Measurements from ENCODE around the gene MYLK.
A peak's percentile ranks its signal among the peaks of the same experiment; 100 is the strongest.
"Not testable (repeated sequence)": the region's sequence is repeated elsewhere in the genome, so short reads cannot be mapped to it uniquely, and the experiment has no call there.

The MYLK gene

GRCh38 chr3:123706871-123707270, 177.3 kb downstream of the MYLK start:
- Histone ChIP-seq H3K4me3 (ENCODE audit: severe bottlenecking) (no peak overlapping the region), H3K36me3 (ENCODE audit: low read depth) (no peaks in the 10 kb centered on the region), H3K27me3 (ENCODE audit: insufficient read depth, poor library complexity, severe bottlenecking) (no peaks in the 10 kb centered on the region), H3K27ac (ENCODE audit: poor library complexity, severe bottlenecking) (no peak overlapping the region), H3K9me3 (ENCODE audit: severe bottlenecking) (no peaks in the 10 kb centered on the region), H3K4me1 (ENCODE audit: insufficient read depth, poor library complexity, severe bottlenecking) (no peaks in the 10 kb centered on the region)
- DNase-seq (ENCODE audit: low spot score), result no peak
- TF ChIP-seq CTCF (IDR thresholded peaks at IDR 0.05; ENCODE audit: poor library complexity, severe bottlenecking), result no peak
- no peak for ATAC-seq (ENCODE audit: low read depth)

DNA sequence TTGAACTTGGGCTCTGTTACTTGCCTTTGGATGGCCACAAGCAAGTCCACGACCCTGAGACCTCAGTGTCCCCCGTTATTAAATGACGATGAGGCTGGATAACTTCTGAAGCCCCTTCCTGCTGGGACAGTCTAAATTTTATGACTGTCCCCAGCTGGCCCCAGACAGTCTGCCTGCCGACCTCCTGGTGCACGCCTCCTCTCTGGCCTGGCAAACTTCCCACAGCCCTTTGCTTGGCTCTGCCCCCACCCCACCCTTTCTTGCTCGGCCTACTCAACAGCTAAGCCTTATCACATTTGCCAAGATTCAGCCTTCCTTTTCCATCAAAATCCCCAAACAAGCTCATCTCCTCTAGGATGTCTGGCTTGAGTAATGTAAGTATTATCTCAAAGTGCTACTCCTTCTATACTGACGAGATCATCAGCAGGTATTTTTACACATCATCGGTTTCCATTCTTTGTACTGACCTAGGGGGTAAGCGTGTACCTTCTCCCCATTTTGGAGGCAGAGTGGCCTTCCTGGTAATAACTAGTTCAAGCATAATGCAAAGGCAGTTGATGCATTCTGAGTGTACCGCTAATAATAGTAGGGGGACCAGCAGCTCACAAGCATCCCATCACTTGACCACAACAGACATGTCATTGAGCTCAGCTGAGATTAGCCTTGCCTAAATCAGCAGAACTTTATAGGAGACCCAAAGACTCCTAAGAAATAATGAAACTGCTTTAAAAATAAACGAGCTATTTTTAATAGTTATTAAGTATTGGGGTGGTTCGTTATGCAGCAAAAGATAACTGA, 178.4 kb downstream of the MYLK start:
- H3K36me3 ChIP-seq (ENCODE audit: low read depth), result no peaks in the 10 kb centered on the region
- no peaks in the 10 kb centered on the region for H3K9me3 ChIP-seq (ENCODE audit: severe bottlenecking)
- no peak for ATAC-seq (ENCODE audit: low read depth)
- DNase-seq (ENCODE audit: low spot score), result no peak
- no peak overlapping the region for H3K27ac ChIP-seq (ENCODE audit: poor library complexity, severe bottlenecking)
- no peaks in the 10 kb centered on the region for H3K27me3 ChIP-seq (ENCODE audit: insufficient read depth, poor library complexity, severe bottlenecking)
- no peak overlapping the region for H3K4me3 ChIP-seq (ENCODE audit: severe bottlenecking)
- no peak for TF ChIP-seq CTCF (IDR thresholded peaks at IDR 0.05; ENCODE audit: poor library complexity, severe bottlenecking)
- H3K4me1 ChIP-seq (ENCODE audit: insufficient read depth, poor library complexity, severe bottlenecking), result no peaks in the 10 kb centered on the region

DNA sequence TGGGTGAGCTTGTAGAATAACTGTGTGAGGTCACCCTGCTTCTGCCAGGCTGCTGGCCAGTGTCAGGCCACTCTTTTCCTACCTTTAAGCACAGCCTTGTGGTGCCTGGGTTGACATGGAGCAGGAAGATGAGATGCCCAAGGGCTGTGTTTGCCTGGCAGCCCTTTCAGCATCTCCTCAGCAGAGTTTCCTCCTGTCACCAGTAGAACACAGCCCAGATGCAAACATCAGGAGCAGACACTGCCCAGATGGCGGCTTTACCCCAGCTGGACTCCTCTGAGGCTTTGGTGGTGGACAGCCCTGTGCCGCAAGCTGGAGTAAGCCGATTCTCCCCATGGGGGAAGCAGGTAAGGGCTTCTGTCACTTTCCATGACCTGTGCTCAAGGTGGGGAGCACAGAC, 180.5 kb downstream of the MYLK start:
- not testable (repeated sequence) for H3K36me3 ChIP-seq (ENCODE audit: low read depth); H3K27me3 ChIP-seq (ENCODE audit: insufficient read depth, poor library complexity, severe bottlenecking); H3K4me1 ChIP-seq (ENCODE audit: insufficient read depth, poor library complexity, severe bottlenecking); H3K4me3 ChIP-seq (ENCODE audit: severe bottlenecking); ATAC-seq (ENCODE audit: low read depth); H3K9me3 ChIP-seq (ENCODE audit: severe bottlenecking); H3K27ac ChIP-seq (ENCODE audit: poor library complexity, severe bottlenecking); DNase-seq (ENCODE audit: low spot score)

GRCh38 chr3:123702720-123703119, 181.4 kb downstream of the MYLK start:
- Histone ChIP-seq H3K27ac (ENCODE audit: poor library complexity, severe bottlenecking) (no peak overlapping the region), H3K9me3 (ENCODE audit: severe bottlenecking) (no peaks in the 10 kb centered on the region), H3K27me3 (ENCODE audit: insufficient read depth, poor library complexity, severe bottlenecking) (no peaks in the 10 kb centered on the region), H3K4me1 (ENCODE audit: insufficient read depth, poor library complexity, severe bottlenecking) (no peaks in the 10 kb centered on the region), H3K36me3 (ENCODE audit: low read depth) (no peaks in the 10 kb centered on the region), H3K4me3 (ENCODE audit: severe bottlenecking) (no peak overlapping the region)
- TF ChIP-seq CTCF (IDR thresholded peaks at IDR 0.05; ENCODE audit: poor library complexity, severe bottlenecking), result no peak
- no peak for ATAC-seq (ENCODE audit: low read depth)
- DNase-seq (ENCODE audit: low spot score), result no peak

DNA sequence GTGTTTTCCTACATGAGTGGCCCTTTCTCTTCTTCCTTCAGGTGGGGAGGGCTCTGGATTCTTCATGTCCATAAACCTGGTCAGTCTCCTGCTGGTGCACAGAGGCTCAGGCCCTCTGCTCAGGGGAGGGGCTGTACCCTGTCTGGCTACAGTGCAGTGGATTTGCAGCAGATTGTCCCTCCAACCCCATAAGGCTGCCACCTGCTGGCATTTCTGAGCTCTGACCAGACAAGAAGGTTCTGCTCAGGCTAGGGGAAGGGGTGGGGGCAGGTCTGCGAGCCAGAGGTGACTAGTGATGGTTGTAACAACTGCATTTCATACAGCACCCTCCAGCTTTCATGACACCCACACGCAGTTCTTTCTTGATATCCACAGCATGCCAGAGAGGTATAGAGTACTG, 182.1 kb downstream of the MYLK start:
- not testable (repeated sequence) for H3K36me3 ChIP-seq (ENCODE audit: low read depth); H3K4me1 ChIP-seq (ENCODE audit: insufficient read depth, poor library complexity, severe bottlenecking); H3K9me3 ChIP-seq (ENCODE audit: severe bottlenecking); H3K4me3 ChIP-seq (ENCODE audit: severe bottlenecking); H3K27ac ChIP-seq (ENCODE audit: poor library complexity, severe bottlenecking); H3K27me3 ChIP-seq (ENCODE audit: insufficient read depth, poor library complexity, severe bottlenecking); DNase-seq (ENCODE audit: low spot score)
- peak; percentile 62 for TF ChIP-seq CTCF (IDR thresholded peaks at IDR 0.05; ENCODE audit: poor library complexity, severe bottlenecking)
- ATAC-seq (ENCODE audit: low read depth), result peak; percentile 90

Data from RWPE2 (cell line).